ENCODE results near the gene CFAP61. TPM values are rescaled to one million over a fixed set of nuclear protein-coding genes. Genes with fewer than 3 reads are reported as not detected.

The CFAP61 gene
- polyA plus RNA-seq, 1 of the 3 experiments (the other 2 are of a cell fraction), result 0.26 TPM

- no peaks in the 10 kb centered on the region for H3K27me3 ChIP-seq (ENCODE audit: insufficient read depth)
- 59% methylated on average over 5 of the region's 5 CpGs for WGBS (ENCODE audit: low lambda C conversion rate)
- no peaks in the 10 kb centered on the region for H3K79me2 ChIP-seq (ENCODE audit: insufficient read depth)
- no peaks in the 10 kb centered on the region for H3F3A ChIP-seq (replicated peaks; ENCODE audit: insufficient read depth)
- DNase-seq, result no peak
- H3K9me3 ChIP-seq, result no peaks in the 10 kb centered on the region
- H3K9me2 ChIP-seq, result no peaks in the 10 kb centered on the region
- peaks cover 0 to 5% of the 10 kb centered on the region in 2 experiments; a peak in 1 of 4 replicates for H3K4me1 ChIP-seq (ENCODE audit: control insufficient read depth in 1 of 2, insufficient read depth in 2 of 2, low read depth in 1 of 2, low read length in 1 of 2)
- CTCF ChIA-PET, result interaction anchor here (1.7 kb wide), 1 partner anchor 25 kb away, joined by 4 read pairs; no protein-coding TSS in a partner anchor
- H3K4me3 ChIP-seq (ENCODE audit: low read depth in 2 of 2, low read length in 1 of 2), result no peak overlapping the region
- no peak overlapping the region for H3K9ac ChIP-seq
- no peaks in the 10 kb centered on the region for H3K36me3 ChIP-seq (replicated peaks in 1 of 2; ENCODE audit: control insufficient read depth in 1 of 2, insufficient read depth in 2 of 2, low read length in 1 of 2)
- POLR2A ChIA-PET, result no interaction called here
- H4K20me1 ChIP-seq (ENCODE audit: insufficient read depth), result no peaks in the 10 kb centered on the region
- H2AFZ ChIP-seq (ENCODE audit: low read depth), result no peak overlapping the region
- H3K4me2 ChIP-seq, result no peak overlapping the region
- no peak for TF ChIP-seq SIN3A (IDR thresholded peaks at IDR 0.05; ENCODE audit: borderline replicate concordance, low read depth, low read length)
- TF ChIP-seq TCF12 (IDR thresholded peaks at IDR 0.05), result no peak
- TF ChIP-seq MXI1 (IDR thresholded peaks at IDR 0.05; ENCODE audit: low read depth, low read length), result no peak
- no peak for TF ChIP-seq EZH2phosphoT487 (IDR thresholded peaks at IDR 0.05; ENCODE audit: borderline replicate concordance, low read depth)
- TF ChIP-seq RAD21 (IDR thresholded peaks at IDR 0.05; ENCODE audit: low read length), result no peak
- no peak for TF ChIP-seq CHD2 (IDR thresholded peaks at IDR 0.05; ENCODE audit: low read length, partially characterized antibody)
- TF ChIP-seq REST (IDR thresholded peaks at IDR 0.05; ENCODE audit: low read depth, low read length), result no peak
- TF ChIP-seq FOSL2 (IDR thresholded peaks at IDR 0.05; ENCODE audit: borderline replicate concordance, low read depth), result no peak
- TF ChIP-seq EP300 (IDR thresholded peaks at IDR 0.05; ENCODE audit: borderline replicate concordance in 1 of 2, low read depth in 1 of 2, low read length in 1 of 2), result no peak
- no peak for TF ChIP-seq TEAD4 (IDR thresholded peaks at IDR 0.05; ENCODE audit: borderline replicate concordance, insufficient read depth)
- no peak for TF ChIP-seq ZBTB33 (IDR thresholded peaks at IDR 0.05; ENCODE audit: borderline replicate concordance, low read depth)
- no peak for TF ChIP-seq YY1 (IDR thresholded peaks at IDR 0.05; ENCODE audit: low read depth)
- TF ChIP-seq RCOR1 (IDR thresholded peaks at IDR 0.05; ENCODE audit: low read length), result no peak
- H3K27ac ChIP-seq (ENCODE audit: low read depth in 2 of 2, low read length in 1 of 2), result no peak overlapping the region
Observed at GRCh38 chr20:20212675-20213096, 160.4 kb downstream of the CFAP61 start.
